ENCODE results near the gene SEPTIN10. TPM values are rescaled to one million over a fixed set of nuclear protein-coding genes. Genes with fewer than 3 reads are reported as not detected.

SEPTIN10 gene
- polyA plus RNA-seq, 4 donors, result 104 to 133 (median 119) TPM

DNA sequence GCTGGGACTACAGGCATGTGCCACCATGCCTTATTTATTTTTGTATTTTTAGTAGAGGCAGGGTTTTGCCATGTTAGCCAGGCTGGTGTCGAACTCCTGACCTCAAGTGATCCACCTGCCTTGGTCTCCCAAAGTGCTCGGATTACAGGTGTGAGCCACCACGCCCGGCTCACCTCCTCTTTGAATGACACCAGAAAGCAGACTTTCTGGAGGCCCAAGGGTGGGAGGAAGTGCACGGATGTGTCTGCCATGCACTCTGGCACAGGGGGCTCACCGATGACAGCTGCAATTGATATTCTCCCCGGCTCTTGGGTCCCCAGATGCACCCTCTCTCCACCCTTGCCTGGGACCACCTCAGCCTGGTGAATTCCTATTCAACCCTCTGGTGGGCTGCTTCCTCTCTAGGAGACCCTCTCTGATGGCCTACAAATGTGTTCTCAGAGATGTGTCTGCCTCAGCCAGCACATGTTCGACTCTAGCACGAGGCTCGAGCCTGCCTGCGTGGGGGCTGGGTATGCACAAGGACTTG, 87.3 kb downstream of the SEPTIN10 start:
- DNase-seq (ENCODE audit: low read depth in 4 of 4, low spot score in 3 of 4), result no peak

DNA sequence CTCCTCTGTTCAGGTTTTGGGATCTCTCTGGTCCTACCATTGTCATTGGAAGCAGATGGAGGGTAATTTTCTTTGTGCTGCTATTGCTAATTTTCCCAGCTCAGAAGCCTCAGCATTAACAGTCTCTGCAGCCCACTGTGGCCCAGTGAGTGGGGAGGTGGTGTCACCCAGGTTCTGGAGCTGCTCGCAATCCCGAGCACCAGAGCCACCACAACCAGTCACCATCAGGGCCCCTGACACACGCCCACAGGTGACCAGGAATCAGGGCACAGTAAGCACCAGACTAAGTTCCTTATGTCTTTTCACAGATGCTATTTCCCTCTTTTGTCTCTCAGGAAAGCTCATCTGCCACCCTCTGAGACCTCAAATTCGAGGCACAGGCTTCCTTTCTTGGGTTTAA, 87.9 kb downstream of the SEPTIN10 start:
- DNase-seq (ENCODE audit: low read depth in 4 of 4, low spot score in 3 of 4), result no peak

GRCh38 chr2:109523536-109524361, 90.0 kb downstream of the SEPTIN10 start:
- DNase-seq (ENCODE audit: low read depth in 4 of 4, low spot score in 3 of 4), result no peak

GRCh38 chr2:109523121-109523520, 90.6 kb downstream of the SEPTIN10 start:
- no peak for DNase-seq (ENCODE audit: low read depth in 4 of 4, low spot score in 3 of 4)

DNA sequence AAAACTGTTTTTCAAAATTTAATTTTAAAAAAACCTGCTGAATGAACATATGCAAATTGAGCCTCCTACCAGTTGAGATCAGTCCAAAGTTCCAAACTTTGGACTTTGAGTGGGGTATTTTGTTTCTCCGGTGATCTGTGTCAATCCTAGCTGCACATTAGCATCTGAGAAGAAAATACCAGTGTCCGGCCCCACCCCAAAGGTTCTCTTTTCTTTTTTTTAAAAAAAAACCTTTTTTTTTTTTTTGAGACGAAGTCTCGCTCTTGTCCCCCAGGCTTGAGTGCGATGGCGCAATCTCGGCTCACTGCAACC, 91.7 kb downstream of the SEPTIN10 start:
- no peak for DNase-seq (ENCODE audit: low read depth in 4 of 4, low spot score in 3 of 4)

GRCh38 chr2:109521233-109522062, 92.3 kb downstream of the SEPTIN10 start:
- no peak for DNase-seq (ENCODE audit: low read depth in 4 of 4, low spot score in 3 of 4)

GRCh38 chr2:109519513-109519912, 94.3 kb downstream of the SEPTIN10 start:
- DNase-seq (ENCODE audit: low read depth in 4 of 4, low spot score in 3 of 4), result no peak

GRCh38 chr2:109517118-109517889, 96.5 kb downstream of the SEPTIN10 start:
- DNase-seq (ENCODE audit: low read depth in 4 of 4, low spot score in 3 of 4), result no peak

- DNase-seq (ENCODE audit: low read depth in 4 of 4, low spot score in 3 of 4), result no peak
These were observed 97.2 kb downstream of the SEPTIN10 start for GRCh38 chr2:109516445-109517117.

DNA sequence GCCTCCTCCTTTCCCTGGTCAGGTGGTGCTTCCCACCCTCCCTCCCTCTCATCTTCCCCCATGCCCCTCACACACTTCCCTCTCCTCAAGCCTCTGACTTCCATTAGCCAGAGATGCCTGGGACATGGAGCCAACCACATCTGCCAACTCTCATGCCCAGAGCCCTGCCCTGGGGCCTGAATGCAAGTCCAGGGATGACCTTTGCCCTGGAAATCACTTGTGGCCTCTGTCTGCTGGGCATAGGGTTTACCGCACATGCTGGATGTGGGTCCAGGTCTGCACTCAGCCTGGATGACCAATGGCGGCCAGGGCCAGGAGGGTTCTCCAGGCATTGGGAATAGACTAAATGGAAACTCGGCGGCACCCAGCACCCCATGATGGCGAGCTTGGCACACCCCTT, 98.9 kb downstream of the SEPTIN10 start:
- DNase-seq (ENCODE audit: low read depth in 4 of 4, low spot score in 3 of 4), result no peak

DNA sequence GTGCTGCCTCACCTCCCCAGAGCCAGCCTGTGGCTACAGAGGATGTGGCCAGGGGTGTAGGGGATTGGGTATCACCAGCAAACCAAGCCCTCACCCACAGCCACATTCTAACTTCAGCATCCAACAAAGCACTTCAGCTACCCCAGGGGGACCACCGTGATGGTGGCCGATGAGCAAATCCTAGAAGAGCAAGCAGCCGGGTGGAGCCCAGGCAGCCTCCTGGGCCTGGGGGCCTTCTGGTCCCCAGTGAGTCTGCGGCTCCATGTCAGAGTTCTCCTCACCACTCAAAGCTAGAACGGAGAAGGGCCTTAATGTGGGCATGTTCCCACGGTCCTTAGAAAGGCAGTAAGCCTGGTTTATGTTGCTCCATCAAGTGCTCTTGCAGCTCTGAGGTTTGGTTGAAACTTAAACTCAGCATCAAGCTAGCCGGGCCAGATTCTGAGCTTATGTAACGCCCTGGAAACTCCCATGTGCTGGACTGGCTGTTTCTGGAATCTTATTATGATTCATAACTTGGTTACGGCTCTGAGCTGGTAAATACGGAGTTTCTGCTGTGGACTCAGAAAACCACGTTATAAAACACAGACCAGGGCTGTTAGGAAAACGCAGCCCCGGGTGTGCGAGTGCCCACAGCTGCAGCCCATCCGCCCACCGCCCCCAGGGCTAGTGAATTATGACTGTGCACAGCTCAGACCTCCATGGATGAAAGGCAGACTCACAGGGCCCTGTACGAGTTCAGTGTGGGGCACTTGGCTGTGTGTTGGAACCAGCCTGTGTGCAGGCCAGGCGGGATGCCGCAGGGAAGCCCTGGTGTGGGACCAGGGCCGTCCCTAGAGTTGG, 99.8 kb downstream of the SEPTIN10 start:
- no peak for DNase-seq (ENCODE audit: low read depth in 4 of 4, low spot score in 3 of 4)

- DNase-seq (ENCODE audit: low read depth in 4 of 4, low spot score in 3 of 4), result no peak
These were observed 100.5 kb downstream of the SEPTIN10 start for GRCh38 chr2:109513230-109513629.

- DNase-seq (ENCODE audit: low read depth in 4 of 4, low spot score in 3 of 4), result no peak
These were observed 101.7 kb downstream of the SEPTIN10 start for GRCh38 chr2:109512076-109512475.

GRCh38 chr2:109511168-109511567, 102.6 kb downstream of the SEPTIN10 start:
- no peak for DNase-seq (ENCODE audit: low read depth in 4 of 4, low spot score in 3 of 4)

GRCh38 chr2:109510136-109511028, 103.4 kb downstream of the SEPTIN10 start:
- peak in 1 of 4 donors; percentile 62 for DNase-seq (ENCODE audit: low read depth in 4 of 4, low spot score in 3 of 4)

- DNase-seq (ENCODE audit: low read depth in 4 of 4, low spot score in 3 of 4), result no peak
These were observed 105.2 kb downstream of the SEPTIN10 start for GRCh38 chr2:109508556-109508955.

- no peak for DNase-seq (ENCODE audit: low read depth in 4 of 4, low spot score in 3 of 4)
These were observed 105.9 kb downstream of the SEPTIN10 start for GRCh38 chr2:109507828-109508227.

GRCh38 chr2:109507217-109507616, 106.5 kb downstream of the SEPTIN10 start:
- no peak for DNase-seq (ENCODE audit: low read depth in 4 of 4, low spot score in 3 of 4)
